ENCODE measurements around the gene DMRT3. TPM values are rescaled to one million over a fixed set of nuclear protein-coding genes. Genes with fewer than 3 reads are reported as not detected.

DMRT3 gene
- total and polyA plus RNA-seq, 2 donors (not counting 1 experiment from before 2014, with no cell fraction given) = not detected

- no peaks in the 10 kb centered on the region for H3K4me1 ChIP-seq (ENCODE audit: control insufficient read depth, extremely low read depth, insufficient read depth, low read length)
- no peaks in the 10 kb centered on the region for H3K36me3 ChIP-seq (ENCODE audit: control insufficient read depth, insufficient read depth, low read length)
- H3K9me3 ChIP-seq (ENCODE audit: control insufficient read depth, insufficient read depth, low read depth, low read length) = no peaks in the 10 kb centered on the region
- H3K27me3 ChIP-seq (ENCODE audit: control insufficient read depth, insufficient read depth, low read length) = peaks cover 44% of the 10 kb centered on the region
- no peaks in the 10 kb centered on the region for H4K20me1 ChIP-seq (ENCODE audit: control insufficient read depth, extremely low read depth, insufficient read depth, low read length)
- H3K4me2 ChIP-seq (ENCODE audit: extremely low read depth, insufficient read depth, low read length) = no peak overlapping the region
- H2AFZ ChIP-seq (ENCODE audit: low read length) = no peak overlapping the region
- no peak for DNase-seq (ENCODE audit: low read depth in 2 of 2)
- no peaks in the 10 kb centered on the region for H3K79me2 ChIP-seq (ENCODE audit: control insufficient read depth, insufficient read depth, low read length)
- H3K9ac ChIP-seq (ENCODE audit: insufficient read depth, low read length) = no peak overlapping the region
- TF ChIP-seq EZH2 (IDR thresholded peaks at IDR 0.05; ENCODE audit: low read length, missing control alignments) (no peak), CTCF (conservative IDR thresholded peaks at IDR 0.05 in 1 of 2, IDR thresholded peaks at IDR 0.05 in 1 of 2; ENCODE audit: low read depth in 1 of 2, low read length in 2 of 2) (no peak)
- no peak overlapping the region for H3K27ac ChIP-seq (ENCODE audit: insufficient read depth, low read length)
- no peak overlapping the region for H3K4me3 ChIP-seq (replicated peaks in 1 of 4; ENCODE audit: control extremely low read depth in 1 of 4, insufficient read depth in 1 of 4, low read depth in 3 of 4, low read length in 4 of 4)
Observed at GRCh38 chr9:967903-968641, 8.4 kb upstream of the DMRT3 start.

- Histone ChIP-seq H3K4me2 (ENCODE audit: extremely low read depth, insufficient read depth, low read length) (no peak overlapping the region), H4K20me1 (ENCODE audit: control insufficient read depth, extremely low read depth, insufficient read depth, low read length) (no peaks in the 10 kb centered on the region), H3K4me3 (replicated peaks in 1 of 4; ENCODE audit: control extremely low read depth in 1 of 4, insufficient read depth in 1 of 4, low read depth in 3 of 4, low read length in 4 of 4) (no peak overlapping the region), H3K36me3 (ENCODE audit: control insufficient read depth, insufficient read depth, low read length) (no peaks in the 10 kb centered on the region), H3K9ac (ENCODE audit: insufficient read depth, low read length) (no peak overlapping the region), H3K4me1 (ENCODE audit: control insufficient read depth, extremely low read depth, insufficient read depth, low read length) (no peaks in the 10 kb centered on the region), H3K9me3 (ENCODE audit: control insufficient read depth, insufficient read depth, low read depth, low read length) (no peaks in the 10 kb centered on the region), H3K79me2 (ENCODE audit: control insufficient read depth, insufficient read depth, low read length) (no peaks in the 10 kb centered on the region), H3K27ac (ENCODE audit: insufficient read depth, low read length) (no peak overlapping the region), H3K27me3 (ENCODE audit: control insufficient read depth, insufficient read depth, low read length) (peaks cover 58% of the 10 kb centered on the region), H2AFZ (ENCODE audit: low read length) (no peak overlapping the region)
- TF ChIP-seq CTCF (conservative IDR thresholded peaks at IDR 0.05 in 1 of 2, IDR thresholded peaks at IDR 0.05 in 1 of 2; ENCODE audit: low read depth in 1 of 2, low read length in 2 of 2) (no peak), EZH2 (IDR thresholded peaks at IDR 0.05; ENCODE audit: low read length, missing control alignments) (no peak)
- DNase-seq (ENCODE audit: low read depth in 2 of 2) = no peak
Observed at GRCh38 chr9:969310-970150, 6.9 kb upstream of the DMRT3 start.

All from fibroblast of lung (primary cell).